Smooth muscle cell (in vitro differentiated cells): ENCODE measurements around the gene LENEP. TPM values are rescaled to one million over a fixed set of nuclear protein-coding genes. Genes with fewer than 3 reads are reported as not detected.

Source experiments
- DNase-seq: peaks from one replicate; lab custom pipeline; 2025; ENCODE audit not compliant: unreplicated experiment; lab: John Stamatoyannopoulos, UW
- H2AFZ ChIP-seq: fragments of 200-600 bp; sonication (generic); 2 replicates; pipeline ENCODE4 v1.6.0; 2016; ENCODE audit warnings: antibody characterized with exemption, low read depth, mild to moderate bottlenecking
- H3F3A ChIP-seq: fragments of 200-600 bp; sonication (generic); 2 replicates; pipeline ENCODE4 v1.6.0; 2017; ENCODE audit warnings: antibody characterized with exemption, low read depth
- H3K27ac ChIP-seq: fragments of 200-600 bp; sonication (generic); 2 replicates; pipeline ENCODE4 v1.5.1; 2016; ENCODE audit warnings: low read depth, mild to moderate bottlenecking
- H3K27me3 ChIP-seq: fragments of 200-600 bp; sonication (generic); 2 replicates; pipeline ENCODE4 v1.6.1; 2016; ENCODE audit warnings: low read depth, mild to moderate bottlenecking
- H3K36me3 ChIP-seq: fragments of 200-600 bp; sonication (generic); 2 replicates; pipeline ENCODE4 v1.5.1; 2016; ENCODE audit warnings: low read depth
- H3K4me1 ChIP-seq: fragments of 200-600 bp; sonication (generic); 2 replicates; pipeline ENCODE4 v1.5.1; 2016; ENCODE audit warnings: low read depth
- H3K4me2 ChIP-seq: fragments of 200-600 bp; sonication (generic); 2 replicates; pipeline ENCODE4 v1.6.0; 2016; ENCODE audit warnings: mild to moderate bottlenecking
- H3K4me3 ChIP-seq: fragments of 200-600 bp; sonication (generic); 2 replicates; pipeline ENCODE4 v1.5.1; 2016; ENCODE audit warnings: mild to moderate bottlenecking
- H3K79me2 ChIP-seq: fragments of 200-600 bp; sonication (generic); 2 replicates; pipeline ENCODE4 v1.6.0; 2016; ENCODE audit warnings: low read depth, mild to moderate bottlenecking
- H3K9ac ChIP-seq: fragments of 200-600 bp; sonication (generic); 2 replicates; pipeline ENCODE4 v1.6.0; 2016; ENCODE audit warnings: low read depth
- H3K9me3 ChIP-seq: fragments of 200-600 bp; sonication (generic); replicated peaks from 2 replicates; pipeline ENCODE4 v1.5.1; 2016; ENCODE audit warnings: low read depth
- H4K20me1 ChIP-seq: fragments of 200-600 bp; sonication (generic); 2 replicates; pipeline ENCODE4 v1.6.0; 2016; ENCODE audit warnings: low read depth
- CTCF ChIP-seq: fragments of 200-600 bp; sonication (generic); IDR thresholded peaks from 2 replicates; pipeline ENCODE4 v1.5.1; 2017; ENCODE audit warnings: borderline replicate concordance, mild to moderate bottlenecking, antibody characterized with exemption; ENCODE audit not compliant: insufficient read depth, poor library complexity, severe bottlenecking
- WGBS: methylation state at CpG from one replicate; pipeline ENCODE4 v1.1.7; 2016; ENCODE audit warnings: low lambda C conversion rate; 5-methylcytosine and 5-hydroxymethylcytosine counted together
- polyA plus RNA-seq: library from polyadenylated mRNA; unstranded; fragments of >200 nt; fragmentation: Nextera tagmentation; extraction: Ambion mirVana; gene quantifications from 2 replicates; pipeline ENCODE4 v1.2.1, GENCODE V29; 2016
- total RNA-seq: library from RNA; depleted of rRNA; stranded (reverse); fragments of >200 nt; gene quantifications from 2 replicates; pipeline ENCODE4 v1.2.3, GENCODE V29; 2014

LENEP gene
- total and polyA plus RNA-seq, 2 experiments from 2014 or later, result not detected

DNA sequence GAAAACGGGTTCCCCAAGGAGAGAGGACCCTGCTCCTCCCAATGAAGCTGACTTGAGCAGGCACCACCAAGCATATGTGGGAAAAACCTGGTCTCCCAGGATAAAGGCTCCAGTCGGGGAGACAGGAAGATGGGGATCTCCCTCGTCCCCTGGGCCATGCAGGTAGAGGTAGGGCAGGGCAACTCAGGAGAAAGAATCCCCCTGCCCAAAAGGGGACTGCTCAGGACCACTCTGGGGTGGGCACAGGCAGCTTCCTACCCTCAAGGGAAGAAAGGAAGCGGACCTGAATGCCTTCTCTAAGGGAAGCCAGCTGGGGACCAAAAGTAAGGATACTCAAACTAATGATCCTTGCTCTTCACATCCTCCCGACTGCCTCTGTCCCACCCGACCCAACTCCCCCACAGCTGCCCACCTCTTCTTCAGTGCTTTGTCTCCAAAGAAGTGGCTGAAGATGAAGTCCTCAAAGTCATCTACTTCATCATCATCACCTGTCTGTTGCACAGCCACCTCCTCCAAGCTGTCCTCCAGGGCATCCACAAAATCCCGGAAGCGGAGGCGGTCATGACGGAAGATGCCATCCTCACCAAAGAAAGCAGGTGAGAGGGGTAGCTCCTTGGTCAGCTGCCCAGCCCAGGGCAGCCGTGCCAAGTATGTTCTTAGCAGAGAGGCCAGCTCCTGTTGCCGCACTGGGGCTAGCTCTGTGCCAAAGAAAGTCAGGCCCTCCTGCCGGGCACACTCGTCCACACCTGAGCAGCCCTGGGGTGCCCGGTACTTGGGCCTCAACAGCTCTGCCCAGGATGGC is 48.0 kb upstream of the LENEP start:
- 87% methylated on average over 15 of the region's 15 CpGs for WGBS
- no peak for DNase-seq

DNA sequence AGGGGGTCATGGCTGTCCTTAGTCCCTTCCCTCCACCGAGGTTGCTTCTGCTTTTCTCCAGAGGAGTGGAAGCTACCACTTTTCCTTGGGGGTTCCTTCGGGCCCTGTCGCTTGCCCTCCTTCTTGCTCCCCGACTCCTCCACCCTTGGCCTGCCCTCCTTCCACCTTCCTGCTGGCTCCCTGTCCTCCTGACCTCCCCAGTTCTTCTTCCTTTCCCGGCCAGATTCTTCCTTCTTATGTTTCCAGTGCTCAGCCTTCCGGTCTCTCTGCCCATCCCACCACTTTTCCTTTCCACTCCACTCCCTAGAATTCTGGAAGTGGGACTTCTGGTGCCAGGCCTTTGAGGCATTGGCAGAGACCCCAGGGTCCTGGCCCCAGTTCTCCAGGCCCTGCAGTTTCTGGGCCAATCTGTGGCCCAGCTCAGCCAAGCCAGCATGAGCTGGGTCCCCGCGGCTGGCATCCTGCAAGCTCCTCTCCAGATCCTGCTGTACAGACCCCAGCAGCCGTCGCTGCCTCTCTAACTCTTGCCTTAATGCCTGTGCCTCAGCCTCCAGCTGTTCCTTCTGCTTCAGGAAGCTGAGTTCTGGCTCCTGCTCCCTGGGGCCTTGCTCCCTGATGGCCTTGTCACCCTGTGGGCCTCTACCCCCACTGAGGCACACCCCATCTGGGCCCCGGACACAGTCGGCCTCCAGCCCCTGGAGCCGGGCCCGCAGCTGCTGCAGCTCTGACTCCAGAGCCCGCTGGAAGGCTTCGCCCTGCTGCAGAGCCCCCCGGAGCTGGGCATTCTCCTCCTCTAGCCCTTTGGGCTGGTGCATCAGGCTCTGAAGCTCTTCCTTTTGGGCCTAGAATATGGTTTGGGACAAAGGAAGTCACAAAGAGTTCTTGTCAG is 47.2 kb upstream of the LENEP start:
- H3K9me3 ChIP-seq, result no peaks in the 10 kb centered on the region

More for the DNA sequence above, 48.0 kb upstream of the LENEP start:
- no peak for TF ChIP-seq CTCF
- no peaks in the 10 kb centered on the region for H3F3A ChIP-seq
- no peak overlapping the region for H3K4me2 ChIP-seq
- no peaks in the 10 kb centered on the region for H3K27me3 ChIP-seq
- no peak overlapping the region for H3K27ac ChIP-seq
- H2AFZ ChIP-seq, result no peak overlapping the region
- no peaks in the 10 kb centered on the region for H4K20me1 ChIP-seq
- no peaks in the 10 kb centered on the region for H3K9me3 ChIP-seq
- no peaks in the 10 kb centered on the region for H3K36me3 ChIP-seq
- no peak overlapping the region for H3K9ac ChIP-seq
- no peak overlapping the region for H3K4me3 ChIP-seq
- no peaks in the 10 kb centered on the region for H3K79me2 ChIP-seq
- peaks cover 10% of the 10 kb centered on the region for H3K4me1 ChIP-seq

DNA sequence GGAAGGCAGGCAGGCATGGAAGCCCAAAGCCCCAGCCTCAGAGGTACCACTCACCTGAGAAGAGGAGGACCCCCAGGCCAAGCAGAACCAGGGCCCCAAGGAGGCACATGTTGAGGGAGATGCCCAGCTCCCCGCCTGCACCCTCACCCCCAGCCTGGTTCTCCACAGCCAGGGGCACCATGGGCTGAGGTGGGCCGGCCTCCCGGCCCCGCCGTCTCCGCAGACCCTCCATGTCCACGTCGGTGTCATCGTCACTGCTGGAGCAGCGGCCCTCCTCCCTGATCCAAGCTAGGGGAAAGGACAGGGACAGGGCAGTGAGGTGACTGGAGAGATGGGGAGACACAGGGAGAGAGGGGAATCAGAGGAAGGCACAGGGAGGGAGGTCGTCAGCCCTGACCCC is 45.3 kb upstream of the LENEP start:
- Histone ChIP-seq H3K4me3 (no peak overlapping the region), H2AFZ (no peak overlapping the region), H3K27me3 (no peaks in the 10 kb centered on the region), H4K20me1 (peaks cover 18% of the 10 kb centered on the region), H3K79me2 (no peaks in the 10 kb centered on the region), H3K9ac (no peak overlapping the region), H3K4me1 (no peaks in the 10 kb centered on the region), H3K4me2 (no peak overlapping the region), H3K36me3 (no peaks in the 10 kb centered on the region), H3F3A (no peaks in the 10 kb centered on the region), H3K27ac (no peak overlapping the region), H3K9me3 (no peaks in the 10 kb centered on the region)
- no peak for TF ChIP-seq CTCF
- no peak for DNase-seq
- WGBS, result 97% methylated on average over 11 of the region's 11 CpGs

More for the DNA sequence above, 47.2 kb upstream of the LENEP start:
- Histone ChIP-seq H3K27me3 (no peaks in the 10 kb centered on the region), H3K4me2 (no peak overlapping the region), H3K4me3 (no peak overlapping the region), H3K9ac (no peak overlapping the region), H3F3A (no peaks in the 10 kb centered on the region), H2AFZ (no peak overlapping the region), H4K20me1 (peaks cover 4% of the 10 kb centered on the region), H3K36me3 (no peaks in the 10 kb centered on the region), H3K4me1 (peaks cover 2% of the 10 kb centered on the region), H3K79me2 (no peaks in the 10 kb centered on the region), H3K27ac (no peak overlapping the region)
- DNase-seq, result no peak
- 97% methylated on average over 17 of the region's 17 CpGs for WGBS
- TF ChIP-seq CTCF, result no peak
